HEK293 (cell line): ENCODE results near the gene THUMPD3.

Source experiments
- CTCF ChIA-PET: fragments of 350-600 bp; formaldehyde crosslinking; extraction: SDS; loops from one replicate; lab custom pipeline; 2021; ENCODE audit warnings: antibody characterized with exemption; lab: Yijun Ruan, JAX
- POLR2A ChIA-PET: fragments of 300-600 bp; formaldehyde crosslinking; extraction: SDS; loops from one replicate; lab custom pipeline; 2020; ENCODE audit warnings: antibody characterized with exemption, inconsistent platforms; lab: Yijun Ruan, JAX
- H3K27ac ChIP-seq: fragments of 200-500 bp; sonication (Bioruptor generic); 2 replicates; pipeline ENCODE4 v1.5.1; 2014; ENCODE audit warnings: low read depth, low read length, control low read depth, inconsistent platforms; ENCODE audit errors: extremely low read depth
- H3K36me3 ChIP-seq, 2 experiments: fragments of 200-500 bp in 1 of 2; sonication (Bioruptor generic) in 1 of 2; 1 replicate in 1 of 2; 2 replicates in 1 of 2; pipeline ENCODE4 v1.5.1; 2014 to 2017; ENCODE audit warnings: inconsistent platforms in 2 of 2, low read length in 2 of 2; ENCODE audit not compliant: control insufficient read depth in 2 of 2, insufficient read depth in 1 of 2
- H3K4me1 ChIP-seq: fragments of 200-500 bp; sonication (Bioruptor generic); 2 replicates; pipeline ENCODE4 v1.5.1; 2014; ENCODE audit warnings: mild to moderate bottlenecking, low read length, inconsistent platforms; ENCODE audit not compliant: control insufficient read depth, insufficient read depth
- H3K4me3 ChIP-seq: 2 replicates; pipeline ENCODE4 v1.5.1; 2011; ENCODE audit warnings: low read depth, mild to moderate bottlenecking, control low read depth, low read length, moderate library complexity
- H3K9me3 ChIP-seq: fragments of 200-500 bp; sonication (Bioruptor generic); 2 replicates; pipeline ENCODE4 v1.5.1; 2014; ENCODE audit warnings: low read depth, low read length, inconsistent platforms; ENCODE audit not compliant: control insufficient read depth, insufficient read depth
- BCL11B ChIP-seq: fragments of 450-650 bp; formaldehyde crosslinking; IDR thresholded peaks from 2 replicates; pipeline ENCODE4 v1.5.1; 2016; ENCODE audit warnings: low read depth, missing biosample characterization, missing genetic modification characterization
- CTCF ChIP-seq: fragments of 450-650 bp; formaldehyde crosslinking; IDR thresholded peaks from 2 replicates; pipeline ENCODE4 v1.5.1; 2016; ENCODE audit warnings: missing biosample characterization, missing genetic modification characterization
- EGR2 ChIP-seq: fragments of 450-650 bp; formaldehyde crosslinking; IDR thresholded peaks from 2 replicates; pipeline ENCODE4 v1.5.1; 2016; ENCODE audit warnings: low read depth, missing biosample characterization, missing genetic modification characterization
- KLF1 ChIP-seq: fragments of 450-650 bp; formaldehyde crosslinking; IDR thresholded peaks from 2 replicates; pipeline ENCODE4 v1.5.1; 2016; ENCODE audit warnings: missing biosample characterization, missing genetic modification characterization
- KLF16 ChIP-seq: fragments of 450-650 bp; formaldehyde crosslinking; IDR thresholded peaks from 2 replicates; pipeline ENCODE4 v1.5.1; 2017; ENCODE audit warnings: missing biosample characterization, missing genetic modification characterization
- REST ChIP-seq: fragments of 450-650 bp; formaldehyde crosslinking; IDR thresholded peaks from 2 replicates; pipeline ENCODE4 v1.5.1; 2016; ENCODE audit warnings: missing biosample characterization, missing genetic modification characterization
- SP2 ChIP-seq: fragments of 450-650 bp; formaldehyde crosslinking; IDR thresholded peaks from 2 replicates; pipeline ENCODE4 v1.5.1; 2016; ENCODE audit warnings: missing biosample characterization, missing genetic modification characterization
- TSHZ1 ChIP-seq: fragments of 450-650 bp; formaldehyde crosslinking; IDR thresholded peaks from 2 replicates; pipeline ENCODE4 v1.5.1; 2016; ENCODE audit warnings: missing biosample characterization, missing genetic modification characterization, borderline replicate concordance
- WT1 ChIP-seq: fragments of 450-650 bp; formaldehyde crosslinking; IDR thresholded peaks from 2 replicates; pipeline ENCODE4 v1.5.1; 2016; ENCODE audit warnings: missing biosample characterization, missing genetic modification characterization
- YY1 ChIP-seq: fragments of 450-650 bp; formaldehyde crosslinking; IDR thresholded peaks from 2 replicates; pipeline ENCODE4 v1.5.1; 2018; ENCODE audit warnings: missing biosample characterization, missing genetic modification characterization
- ZBTB20 ChIP-seq: fragments of 450-650 bp; formaldehyde crosslinking; IDR thresholded peaks from 2 replicates; pipeline ENCODE4 v1.5.1; 2016; ENCODE audit warnings: missing biosample characterization, missing genetic modification characterization
- ZFP37 ChIP-seq: fragments of 450-650 bp; formaldehyde crosslinking; IDR thresholded peaks from 2 replicates; pipeline ENCODE4 v1.5.1; 2016; ENCODE audit warnings: missing biosample characterization, missing genetic modification characterization
- ZNF18 ChIP-seq: fragments of 450-650 bp; formaldehyde crosslinking; IDR thresholded peaks from 2 replicates; pipeline ENCODE4 v1.5.1; 2016; ENCODE audit warnings: missing biosample characterization, missing genetic modification characterization
- ZNF324 ChIP-seq: fragments of 450-650 bp; formaldehyde crosslinking; IDR thresholded peaks from 2 replicates; pipeline ENCODE4 v1.5.1; 2016; ENCODE audit warnings: missing biosample characterization, missing genetic modification characterization
- ZNF366 ChIP-seq: fragments of 450-650 bp; formaldehyde crosslinking; conservative IDR thresholded peaks from 2 replicates; pipeline ENCODE4 v1.5.1; 2016; ENCODE audit warnings: missing biosample characterization, missing genetic modification characterization
- ZNF394 ChIP-seq: fragments of 450-650 bp; formaldehyde crosslinking; IDR thresholded peaks from 2 replicates; pipeline ENCODE4 v1.5.1; 2016; ENCODE audit warnings: missing biosample characterization, missing genetic modification characterization, mild to moderate bottlenecking, moderate library complexity, borderline replicate concordance
- ZNF416 ChIP-seq: fragments of 450-650 bp; formaldehyde crosslinking; IDR thresholded peaks from 2 replicates; pipeline ENCODE4 v1.5.1; 2016; ENCODE audit warnings: missing biosample characterization, missing genetic modification characterization
- ZNF510 ChIP-seq: fragments of 450-650 bp; formaldehyde crosslinking; IDR thresholded peaks from 2 replicates; pipeline ENCODE4 v1.5.1; 2018; ENCODE audit warnings: mild to moderate bottlenecking, missing genetic modification characterization, missing biosample characterization; ENCODE audit not compliant: insufficient replicate concordance
- ZNF558 ChIP-seq: fragments of 450-650 bp; formaldehyde crosslinking; IDR thresholded peaks from 2 replicates; pipeline ENCODE4 v1.5.1; 2016; ENCODE audit warnings: missing biosample characterization, missing genetic modification characterization
- ZNF629 ChIP-seq: fragments of 450-650 bp; formaldehyde crosslinking; IDR thresholded peaks from 2 replicates; pipeline ENCODE4 v1.5.1; 2017; ENCODE audit warnings: missing biosample characterization, missing genetic modification characterization
- TF ChIP-seq, protein P1 (sequence below): fragments of 450-650 bp; IDR thresholded peaks from 2 replicates; pipeline ENCODE4 v1.5.1; 2018; ENCODE audit warnings: missing biosample characterization, mild to moderate bottlenecking, missing genetic modification characterization

Gene THUMPD3

DNA sequence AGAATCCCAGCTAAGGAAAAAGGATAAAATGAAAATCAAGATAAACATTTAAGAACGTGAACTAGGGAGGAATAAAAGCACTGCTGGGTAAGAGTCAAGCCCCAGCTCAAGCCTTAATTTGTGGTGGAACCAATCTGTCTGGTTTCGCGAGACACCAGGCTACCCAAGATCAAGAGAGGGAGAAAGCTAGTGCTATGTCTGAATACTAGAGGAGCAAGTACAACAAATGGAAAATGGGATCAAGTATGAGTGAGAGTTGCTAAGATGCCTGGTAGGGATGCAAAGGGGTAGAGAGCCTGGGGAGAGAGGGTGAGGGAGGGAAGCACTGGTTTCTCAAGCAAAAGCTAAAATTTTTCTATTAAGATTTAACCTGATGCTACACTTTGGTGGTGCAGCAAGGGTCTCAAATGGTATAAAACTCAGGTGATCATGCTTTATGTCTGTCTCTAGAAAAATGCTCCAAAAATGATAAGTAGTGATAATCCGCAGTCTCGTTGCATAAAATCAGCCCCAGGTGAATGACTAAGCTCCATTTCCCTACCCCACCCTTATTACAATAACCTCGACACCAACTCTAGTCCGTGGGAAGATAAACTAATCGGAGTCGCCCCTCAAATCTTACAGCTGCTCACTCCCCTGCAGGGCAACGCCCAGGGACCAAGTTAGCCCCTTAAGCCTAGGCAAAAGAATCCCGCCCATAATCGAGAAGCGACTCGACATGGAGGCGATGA is 32.9 kb downstream of the THUMPD3 start (continued):
- no peak for TF ChIP-seq BCL11B (tag by site-specific recombination)
- TF ChIP-seq ZNF416: no peak
- no peak for TF ChIP-seq CTCF (tag by site-specific recombination)
- TF ChIP-seq, all 188 proteins: peak for 9

DNA sequence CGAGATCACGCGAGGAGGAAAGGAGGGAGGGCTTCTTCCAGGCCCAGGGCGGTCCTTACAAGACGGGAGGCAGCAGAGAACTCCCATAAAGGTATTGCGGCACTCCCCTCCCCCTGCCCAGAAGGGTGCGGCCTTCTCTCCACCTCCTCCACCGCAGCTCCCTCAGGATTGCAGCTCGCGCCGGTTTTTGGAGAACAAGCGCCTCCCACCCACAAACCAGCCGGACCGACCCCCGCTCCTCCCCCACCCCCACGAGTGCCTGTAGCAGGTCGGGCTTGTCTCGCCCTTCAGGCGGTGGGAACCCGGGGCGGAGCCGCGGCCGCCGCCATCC is 33.4 kb downstream of the THUMPD3 start:
- Histone ChIP-seq H3K9me3 (no peaks in the 10 kb centered on the region), H3K27ac (peak overlapping the region; percentile 99), H3K36me3 (peaks cover 19 to 44% of the 10 kb centered on the region in 2 experiments), H3K4me1 (peaks cover 20% of the 10 kb centered on the region), H3K4me3 (peak overlapping the region; percentile 63)
- CTCF ChIA-PET: interaction anchor here (0.5 to 1.3 kb wide), 3 partner anchors 20 to 30 kb away, joined by 3 to 6 read pairs (median 4); no protein-coding TSS in a partner anchor
- POLR2A ChIA-PET: interaction anchor here (0.6 to 5.1 kb wide), 18 partner anchors 8 to 925 kb away, joined by 3 to 70 read pairs (median 4); partner anchors contain the start of genes OGG1 and THUMPD3
- TF ChIP-seq ZNF18 (tag by site-specific recombination): peak; percentile 89
- peak; percentile 25; the same call in 1 of the 2 replicates for TF ChIP-seq TSHZ1 (tag by site-specific recombination)
- TF ChIP-seq, protein P1, sequence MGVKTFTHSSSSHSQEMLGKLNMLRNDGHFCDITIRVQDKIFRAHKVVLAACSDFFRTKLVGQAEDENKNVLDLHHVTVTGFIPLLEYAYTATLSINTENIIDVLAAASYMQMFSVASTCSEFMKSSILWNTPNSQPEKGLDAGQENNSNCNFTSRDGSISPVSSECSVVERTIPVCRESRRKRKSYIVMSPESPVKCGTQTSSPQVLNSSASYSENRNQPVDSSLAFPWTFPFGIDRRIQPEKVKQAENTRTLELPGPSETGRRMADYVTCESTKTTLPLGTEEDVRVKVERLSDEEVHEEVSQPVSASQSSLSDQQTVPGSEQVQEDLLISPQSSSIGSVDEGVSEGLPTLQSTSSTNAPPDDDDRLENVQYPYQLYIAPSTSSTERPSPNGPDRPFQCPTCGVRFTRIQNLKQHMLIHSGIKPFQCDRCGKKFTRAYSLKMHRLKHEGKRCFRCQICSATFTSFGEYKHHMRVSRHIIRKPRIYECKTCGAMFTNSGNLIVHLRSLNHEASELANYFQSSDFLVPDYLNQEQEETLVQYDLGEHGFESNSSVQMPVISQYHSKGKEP: 0 out of 2 replicates have a peak, but pooled peaks have one; percentile 51
- TF ChIP-seq ZNF629: peak; percentile 9; the same call in 1 of the 2 replicates
- peak; percentile 71 for TF ChIP-seq SP2 (tag by site-specific recombination)
- peak; percentile 48; the same call in 1 of the 2 replicates for TF ChIP-seq YY1 (tag by site-specific recombination)
- peak; percentile 70; the same call in 1 of the 2 replicates for TF ChIP-seq ZNF366
- TF ChIP-seq WT1 (tag by site-specific recombination): peak; percentile 94
- TF ChIP-seq ZNF324 (tag by site-specific recombination): no peak
- no peak for TF ChIP-seq ZNF510 (tag by site-specific recombination)
- peak; percentile 29; the same call in 1 of the 2 replicates for TF ChIP-seq KLF16 (tag by site-specific recombination)
- TF ChIP-seq ZFP37 (tag by site-specific recombination): no peak
- TF ChIP-seq EGR2 (tag by site-specific recombination): 0 out of 2 replicates have a peak, but pooled peaks have one; percentile 55
- TF ChIP-seq KLF1 (tag by site-specific recombination): peak; percentile 72
- 0 out of 2 replicates have a peak, but pooled peaks have one; percentile 18 for TF ChIP-seq ZNF558
- TF ChIP-seq REST (tag by site-specific recombination): no peak
- peak; percentile 57; the same call in 1 of the 2 replicates for TF ChIP-seq ZNF394
- peak; percentile 82 for TF ChIP-seq ZBTB20 (tag by site-specific recombination)
